ENCODE results near the gene MAG. TPM values are rescaled to one million over a fixed set of nuclear protein-coding genes. Genes with fewer than 3 reads are reported as not detected.

Gene MAG
- total RNA-seq, 2 experiments from 2014 or later, result 0.20 to 0.31 TPM

- H3K4me3 Mint-ChIP-seq, result no peak overlapping the region
- H3K27ac Mint-ChIP-seq, result no peak overlapping the region
- no peaks in the 10 kb centered on the region for H3K36me3 Mint-ChIP-seq (ENCODE audit: low read depth)
- H3K4me1 Mint-ChIP-seq (ENCODE audit: low read depth), result peaks cover 5% of the 10 kb centered on the region
- ChIA-PET CTCF (interaction anchor here (1.5 kb wide), 1 partner anchor 157 kb away, joined by 3 read pairs; no protein-coding TSS in a partner anchor), POLR2A (no interaction called here)
- no peaks in the 10 kb centered on the region for H3K9me3 Mint-ChIP-seq
- no peak for TF ChIP-seq CTCF (IDR thresholded peaks at IDR 0.05)
- no peak for DNase-seq
- ATAC-seq, result no peak
- intact Hi-C loops (cut with micrococcal nuclease), result no loop called here
- H3K27me3 Mint-ChIP-seq, result peaks cover 6% of the 10 kb centered on the region
Observed at GRCh38 chr19:35337984-35338296, 46.0 kb downstream of the MAG start.

GRCh38 chr19:35340431-35340830 lies 48.5 kb downstream of the MAG start:
- H3K9me3 Mint-ChIP-seq, result no peaks in the 10 kb centered on the region
- no peak for TF ChIP-seq CTCF (IDR thresholded peaks at IDR 0.05)
- no peak overlapping the region for H3K4me3 Mint-ChIP-seq
- DNase-seq (no peak), ATAC-seq (no peak)
- ChIA-PET CTCF (interaction anchor here (2.1 kb wide), 1 partner anchor 12 kb away, joined by 8 read pairs; no protein-coding TSS in a partner anchor), POLR2A (no interaction called here)
- no peaks in the 10 kb centered on the region for H3K36me3 Mint-ChIP-seq (ENCODE audit: low read depth)
- peaks cover under 1% of the 10 kb centered on the region for H3K4me1 Mint-ChIP-seq (ENCODE audit: low read depth)
- intact Hi-C loops (cut with micrococcal nuclease), result no loop called here
- H3K27ac Mint-ChIP-seq, result no peak overlapping the region
- peaks cover 1% of the 10 kb centered on the region for H3K27me3 Mint-ChIP-seq

GRCh38 chr19:35341006-35341405 lies 49.0 kb downstream of the MAG start:
- intact Hi-C loops (cut with micrococcal nuclease), result no loop called here
- peaks cover 1% of the 10 kb centered on the region for H3K27me3 Mint-ChIP-seq
- H3K4me3 Mint-ChIP-seq, result no peak overlapping the region
- DNase-seq (no peak), ATAC-seq (no peak)
- H3K4me1 Mint-ChIP-seq (ENCODE audit: low read depth), result peaks cover 6% of the 10 kb centered on the region
- TF ChIP-seq CTCF (IDR thresholded peaks at IDR 0.05), result no peak
- ChIA-PET POLR2A (no interaction called here), CTCF (interaction anchor here (1.0 kb wide), 1 partner anchor 34 kb away, joined by 3 read pairs; no protein-coding TSS in a partner anchor)
- no peaks in the 10 kb centered on the region for H3K9me3 Mint-ChIP-seq
- no peak overlapping the region for H3K27ac Mint-ChIP-seq
- H3K36me3 Mint-ChIP-seq (ENCODE audit: low read depth), result no peaks in the 10 kb centered on the region

- H3K27me3 Mint-ChIP-seq, result peaks cover 1% of the 10 kb centered on the region
- no peaks in the 10 kb centered on the region for H3K9me3 Mint-ChIP-seq
- ATAC-seq (no peak), DNase-seq (no peak)
- TF ChIP-seq CTCF (IDR thresholded peaks at IDR 0.05), result no peak
- no peak overlapping the region for H3K27ac Mint-ChIP-seq
- intact Hi-C loops (cut with micrococcal nuclease), result no loop called here
- H3K4me3 Mint-ChIP-seq, result no peak overlapping the region
- POLR2A ChIA-PET, result interaction anchor here (0.8 kb wide), 1 partner anchor 8 kb away, joined by 3 read pairs; no protein-coding TSS in a partner anchor
- CTCF ChIA-PET, result interaction anchor here (1.0 kb wide), 1 partner anchor 35 kb away, joined by 3 read pairs; no protein-coding TSS in a partner anchor
- no peaks in the 10 kb centered on the region for H3K36me3 Mint-ChIP-seq (ENCODE audit: low read depth)
- H3K4me1 Mint-ChIP-seq (ENCODE audit: low read depth), result peaks cover 13% of the 10 kb centered on the region
Observed at GRCh38 chr19:35341565-35342225, 49.7 kb downstream of the MAG start.

GRCh38 chr19:35342430-35342829 lies 50.5 kb downstream of the MAG start:
- DNase-seq, result no peak
- Mint-ChIP-seq H3K36me3 (ENCODE audit: low read depth) (no peaks in the 10 kb centered on the region), H3K27me3 (peaks cover 1% of the 10 kb centered on the region), H3K4me1 (ENCODE audit: low read depth) (peaks cover 21% of the 10 kb centered on the region), H3K4me3 (no peak overlapping the region), H3K9me3 (no peaks in the 10 kb centered on the region), H3K27ac (no peak overlapping the region)
- no peak for ATAC-seq
- TF ChIP-seq CTCF (IDR thresholded peaks at IDR 0.05), result no peak
- POLR2A ChIA-PET, result interaction anchor here (0.8 kb wide), 1 partner anchor 9 kb away, joined by 3 read pairs; no protein-coding TSS in a partner anchor
- CTCF ChIA-PET, result no interaction called here
- intact Hi-C loops (cut with micrococcal nuclease), result no loop called here

Data from activated CD8-positive, alpha-beta T cell treated with anti-CD3 and anti-CD28 coated beads for 36 hours (primary cell).